HT1080 (cell line): Measurements from ENCODE around the gene MYL4. TPM values are rescaled to one million over a fixed set of nuclear protein-coding genes. Genes with fewer than 3 reads are reported as not detected.
A peak's percentile ranks its signal among the peaks of the same experiment; 100 is the strongest.
"Not testable (repeated sequence)": the region's sequence is repeated elsewhere in the genome, so short reads cannot be mapped to it uniquely, and the experiment has no call there.

Experiments
- DNase-seq: peaks from one replicate; pipeline ENCODE4 v3.0.0-alpha.2; 2015; ENCODE audit warnings: low read depth
- total RNA-seq: library from RNA; depleted of rRNA; stranded (reverse); fragments of >200 nt; shearing (Covaris generic); gene quantifications from 2 replicates; pipeline ENCODE4 v1.2.3, GENCODE V29; 2014

Gene MYL4
- total RNA-seq, 1 experiment from 2014 or later, result not detected

- DNase-seq, result peak; percentile 27
Measured at GRCh38 chr17:47192554-47192953, 16.6 kb upstream of the MYL4 start.

- DNase-seq, result no peak
Measured at GRCh38 chr17:47193931-47194511, 15.1 kb upstream of the MYL4 start.

- DNase-seq, result no peak
Measured at GRCh38 chr17:47197821-47198220, 11.3 kb upstream of the MYL4 start.

DNA sequence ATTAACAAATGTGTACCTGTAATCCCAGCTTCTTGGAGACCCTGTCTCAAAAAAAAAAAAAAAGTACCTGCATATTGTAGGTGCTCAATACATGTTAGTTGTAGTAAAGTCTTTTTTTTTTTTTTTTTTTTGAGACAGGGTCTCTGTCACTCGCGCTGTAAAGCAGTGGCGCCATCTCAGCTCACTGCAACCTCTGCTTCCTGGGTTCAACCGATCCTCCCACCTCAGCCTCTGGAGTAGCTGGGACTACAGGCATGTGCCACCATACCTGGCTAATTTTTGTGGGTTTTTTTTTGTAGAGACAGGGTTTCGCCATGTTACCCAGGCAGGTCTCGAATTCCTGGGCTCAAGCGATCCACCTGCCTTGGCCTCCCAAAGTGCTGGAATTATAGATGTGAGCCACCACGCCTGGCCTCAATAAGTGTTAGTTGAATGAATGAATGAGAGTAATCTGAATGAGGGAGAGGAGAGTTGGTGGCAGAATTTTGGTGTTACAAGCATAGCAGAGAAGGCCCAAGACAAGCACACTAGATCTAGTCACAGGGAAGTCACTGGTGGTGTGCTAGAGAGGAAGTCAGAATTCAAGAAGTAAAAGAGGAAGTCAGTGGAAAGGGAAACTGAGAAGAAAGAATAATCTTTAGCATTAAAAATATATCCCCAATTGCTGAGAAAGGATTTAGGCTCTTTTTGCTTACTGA is 9.4 kb upstream of the MYL4 start:
- no peak for DNase-seq

DNA sequence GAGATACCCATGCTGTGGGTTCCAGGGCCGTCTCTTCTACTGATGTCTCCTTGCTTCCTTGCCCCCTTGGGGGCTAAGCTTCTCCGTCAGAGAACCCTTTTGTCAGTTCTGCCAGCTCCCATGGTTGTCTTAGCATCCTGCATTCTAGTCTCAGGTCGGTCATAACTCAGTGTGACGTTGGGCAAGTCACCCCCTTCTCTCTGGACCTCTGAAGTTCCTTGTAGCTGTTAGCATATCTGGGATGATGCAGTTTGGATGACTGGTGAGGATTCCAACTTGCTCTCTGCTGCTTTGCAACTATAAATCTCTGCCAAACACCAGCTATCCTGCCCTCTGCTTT is 8.9 kb upstream of the MYL4 start:
- no peak for DNase-seq

- no peak for DNase-seq
Measured at GRCh38 chr17:47201166-47201565, 8.0 kb upstream of the MYL4 start.

DNA sequence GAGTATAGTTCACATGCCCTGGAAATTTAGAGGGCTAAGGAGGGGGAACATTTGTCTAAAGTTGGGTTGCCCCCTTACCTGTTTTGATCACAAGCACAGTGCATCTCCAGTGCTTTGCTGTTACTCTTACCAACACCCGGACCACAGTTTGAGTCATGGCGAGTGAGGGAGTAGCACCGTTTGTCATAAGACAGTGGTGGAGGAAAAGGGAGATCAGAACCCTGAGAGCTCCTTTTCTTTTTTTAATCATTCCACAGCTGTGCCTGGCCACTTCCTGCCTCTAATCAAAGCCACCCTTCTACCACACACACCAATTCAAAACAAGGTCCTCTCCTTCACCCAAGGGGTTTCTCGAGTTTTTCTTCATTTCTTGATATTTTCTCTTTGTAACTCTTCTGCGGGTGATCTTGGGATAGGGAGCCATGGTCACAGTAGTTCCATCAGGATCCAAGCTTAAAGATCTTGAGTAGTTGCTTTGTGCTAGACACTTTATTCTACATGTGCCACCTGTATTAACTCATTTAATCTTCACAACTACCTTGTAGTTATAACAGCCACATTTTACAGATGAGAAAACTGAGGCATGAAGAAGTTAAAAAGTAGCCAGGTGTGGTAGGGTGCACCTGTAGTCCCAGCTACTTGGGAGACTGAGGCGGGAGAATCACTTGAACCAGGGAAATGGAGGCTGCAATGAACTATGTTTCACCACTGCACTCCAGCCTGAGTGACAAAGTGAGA is 5.0 kb upstream of the MYL4 start:
- DNase-seq, result peak; percentile 81

DNA sequence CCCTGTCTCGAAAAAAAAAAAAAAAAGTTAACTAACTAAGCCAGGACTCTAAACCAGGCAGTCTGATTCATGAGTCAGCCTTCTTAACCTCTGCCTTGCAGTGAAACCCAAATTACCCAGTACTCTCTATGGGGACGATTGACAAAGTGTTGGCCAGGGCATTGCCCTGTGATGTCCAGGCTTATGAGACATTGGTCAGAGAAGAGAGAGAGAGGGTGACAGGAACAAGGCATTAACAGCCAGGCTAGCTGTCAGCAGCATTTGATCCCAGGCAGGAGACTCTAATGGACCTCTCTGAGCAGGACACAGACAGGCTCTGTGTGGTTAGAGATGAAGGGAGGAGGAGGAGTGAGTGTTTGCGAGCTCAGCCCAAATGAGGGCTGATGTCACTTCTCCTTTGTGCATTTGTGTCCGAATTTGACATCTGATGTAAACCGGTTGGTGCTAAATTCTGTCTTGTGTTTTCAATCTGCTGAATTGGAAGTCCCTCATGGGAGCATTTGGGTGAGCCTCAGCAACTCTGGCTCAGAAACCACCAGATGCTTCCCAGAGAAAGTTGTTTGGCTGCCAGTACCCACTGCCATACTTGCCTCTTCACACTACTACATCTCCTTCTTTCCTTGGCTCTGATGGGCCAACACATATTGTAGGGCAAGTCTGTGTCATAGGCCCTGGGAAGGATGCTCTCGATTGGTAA is 4.3 kb upstream of the MYL4 start:
- peak; percentile 60 for DNase-seq

- DNase-seq, result peak; percentile 18
Measured at GRCh38 chr17:47205419-47205963, 3.7 kb upstream of the MYL4 start.

- no peak for DNase-seq
Measured at GRCh38 chr17:47207143-47208067, 1.7 kb upstream of the MYL4 start.

GRCh38 chr17:47209499-47209898 is 351 bp downstream of the MYL4 start:
- DNase-seq, result no peak

DNA sequence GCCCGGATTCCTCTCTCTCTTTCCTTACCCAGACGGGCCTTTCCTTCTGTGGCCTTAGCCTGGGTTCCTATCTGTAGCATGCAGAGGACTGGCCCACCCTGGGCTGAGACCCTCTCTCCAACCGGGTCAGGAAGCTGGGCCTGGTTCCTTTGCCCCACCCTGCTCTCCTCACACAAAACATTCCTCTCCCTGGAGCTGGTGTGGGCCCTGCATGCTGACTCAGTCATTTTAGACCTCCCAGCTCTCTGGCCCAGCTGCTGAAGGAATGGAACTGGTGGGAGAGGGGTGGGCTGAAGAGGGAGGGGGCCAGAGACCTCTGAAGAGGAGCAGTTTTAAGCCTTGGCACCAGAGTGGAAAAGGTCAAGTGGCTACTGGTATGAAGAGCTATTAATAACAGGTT is 957 bp downstream of the MYL4 start:
- DNase-seq, result no peak

DNA sequence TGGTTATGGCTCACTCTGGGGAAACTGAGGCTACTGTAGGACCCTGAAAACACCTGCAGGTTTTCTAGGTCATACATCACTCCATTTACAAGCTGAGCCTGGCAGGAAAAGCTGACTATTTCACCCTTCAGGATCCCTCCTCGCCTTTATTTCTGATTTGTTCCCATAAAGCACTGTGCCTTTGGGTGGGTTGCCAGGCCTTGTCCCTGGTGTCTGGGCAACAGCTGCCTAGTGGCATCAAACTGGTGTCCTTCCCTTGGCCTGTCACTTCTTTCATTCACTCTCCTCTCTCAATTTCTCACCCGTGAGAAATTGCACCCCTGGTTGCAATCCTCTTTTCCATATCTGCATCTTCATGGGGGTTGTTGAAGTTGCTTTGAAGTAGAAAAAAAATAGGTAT is 1.6 kb downstream of the MYL4 start:
- no peak for DNase-seq

GRCh38 chr17:47212458-47212857 is 3.3 kb downstream of the MYL4 start:
- no peak for DNase-seq

GRCh38 chr17:47213540-47213939 is 4.4 kb downstream of the MYL4 start:
- DNase-seq, result no peak

DNA sequence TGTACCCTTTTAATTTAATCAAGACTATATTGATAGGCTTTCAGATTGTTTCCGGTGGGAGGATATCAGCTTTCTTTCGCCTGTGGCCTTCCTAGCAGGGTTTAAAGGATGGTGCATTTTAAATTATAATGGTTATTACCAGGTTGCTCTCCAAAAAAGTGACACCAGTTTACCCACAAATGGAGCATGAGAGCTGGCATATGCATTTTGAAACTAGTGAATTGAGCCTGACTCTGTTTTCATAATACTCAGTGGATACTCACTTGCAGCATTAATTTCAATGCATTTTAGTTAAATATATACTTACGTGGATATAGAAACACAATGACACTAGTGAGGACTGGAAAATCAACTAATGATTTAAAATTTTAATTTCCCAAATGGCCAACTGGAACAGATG is 5.8 kb downstream of the MYL4 start:
- no peak for DNase-seq

DNA sequence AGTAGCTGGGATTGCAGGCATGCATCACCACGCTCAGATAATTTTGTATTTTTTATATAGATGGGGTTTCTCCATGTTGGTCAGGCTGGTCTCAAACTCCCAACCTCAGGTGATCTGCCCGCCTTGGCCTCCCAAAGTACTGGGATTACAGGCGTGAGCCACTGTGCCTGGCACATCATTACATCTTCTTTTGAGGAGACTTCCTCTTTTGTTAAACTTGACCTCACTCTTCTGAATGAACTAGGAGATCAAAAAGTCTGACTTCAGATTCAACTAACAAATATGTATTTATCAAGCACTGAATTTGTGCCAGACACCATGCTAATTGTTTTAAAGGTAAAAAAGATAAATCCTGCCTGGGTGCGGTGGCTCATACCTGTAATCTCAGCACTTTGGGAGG is 7.7 kb downstream of the MYL4 start:
- DNase-seq, result not testable (repeated sequence)

- DNase-seq, result not testable (repeated sequence)
Measured at GRCh38 chr17:47217279-47217678, 8.1 kb downstream of the MYL4 start.

DNA sequence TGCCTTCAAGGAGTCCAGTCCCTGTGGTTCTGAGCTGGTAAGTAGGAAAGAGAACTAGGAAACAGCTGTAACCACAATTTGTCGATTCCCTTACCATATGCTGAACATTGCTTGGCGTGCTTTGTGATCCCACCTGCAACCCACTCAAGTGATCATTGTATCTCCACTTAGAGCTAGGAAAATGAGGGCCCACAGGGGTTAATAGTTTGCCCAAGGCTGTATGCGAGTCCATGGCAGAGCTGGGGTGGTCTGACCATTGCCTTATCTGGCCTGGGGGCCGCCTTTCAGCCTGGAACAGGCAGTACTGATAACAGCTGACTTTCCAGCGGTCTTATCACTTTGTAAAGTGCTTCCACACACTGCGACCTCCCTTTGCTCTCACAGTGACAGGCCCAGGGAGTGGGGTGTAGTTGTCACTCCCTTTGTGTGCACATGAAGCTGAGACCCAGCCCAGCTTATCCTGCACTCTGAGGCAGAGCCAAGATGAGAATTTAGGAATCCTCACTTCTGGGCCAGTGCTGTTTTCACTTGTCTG is 9.8 kb downstream of the MYL4 start:
- DNase-seq, result no peak
